Right ventricle myocardium inferior (tissue), 1 donor: Measurements from ENCODE around the gene ZNF736. TPM values are rescaled to one million over a fixed set of nuclear protein-coding genes. Genes with fewer than 3 reads are reported as not detected.
A peak's percentile ranks its signal among the peaks of the same experiment; 100 is the strongest.
"Not testable (repeated sequence)": the region's sequence is repeated elsewhere in the genome, so short reads cannot be mapped to it uniquely, and the experiment has no call there.

Source experiments
- ATAC-seq: fragments of 200-7000 bp; cut with Tn5 transposase; one replicate; pipeline ENCODE4 v1.9.1; 2020; ENCODE audit warnings: mild to moderate bottlenecking, moderate library complexity
- DNase-seq: peaks from one replicate; pipeline ENCODE4 v3.0.0; 2021; ENCODE audit errors: missing footprints
- intact Hi-C: fragments of 100-400 bp; cut with DNase I; formaldehyde crosslinking; loops from one replicate; pipeline ENCODE4 v1.11.0; 2022
- long read RNA-seq: library from polyadenylated mRNA; unstranded; transcript quantifications from one replicate; pipeline ENCODE4 v2.0.0, GENCODE V29; 2021
- total RNA-seq: library from RNA; stranded (reverse); fragmentation: NEBNext Ultra II Directional; extraction: Animal tissue kit (Norgen Biotek cat#: 25700); gene quantifications from one replicate; pipeline ENCODE4 v1.2.1, GENCODE V29; 2021
- donor health status: DM: no; HTN: yes; CAD: no; lungs with severe emphysema.

ZNF736 gene
- total RNA-seq: 3.4 TPM
- long read RNA-seq: 0 reads

- peak; percentile 91 for DNase-seq
- intact Hi-C loops: loop anchor here (10.0 kb wide), 2 partner anchors 311 to 389 kb away; no protein-coding TSS in a partner anchor
- peak; percentile 99 for ATAC-seq
These were observed at the start of gene ZNF736 for GRCh38 chr7:64313740-64314491. ZNF736 (plus strand) TSS chr7:64313961; CDS start chr7:64314151, 190 bp downstream.

DNA sequence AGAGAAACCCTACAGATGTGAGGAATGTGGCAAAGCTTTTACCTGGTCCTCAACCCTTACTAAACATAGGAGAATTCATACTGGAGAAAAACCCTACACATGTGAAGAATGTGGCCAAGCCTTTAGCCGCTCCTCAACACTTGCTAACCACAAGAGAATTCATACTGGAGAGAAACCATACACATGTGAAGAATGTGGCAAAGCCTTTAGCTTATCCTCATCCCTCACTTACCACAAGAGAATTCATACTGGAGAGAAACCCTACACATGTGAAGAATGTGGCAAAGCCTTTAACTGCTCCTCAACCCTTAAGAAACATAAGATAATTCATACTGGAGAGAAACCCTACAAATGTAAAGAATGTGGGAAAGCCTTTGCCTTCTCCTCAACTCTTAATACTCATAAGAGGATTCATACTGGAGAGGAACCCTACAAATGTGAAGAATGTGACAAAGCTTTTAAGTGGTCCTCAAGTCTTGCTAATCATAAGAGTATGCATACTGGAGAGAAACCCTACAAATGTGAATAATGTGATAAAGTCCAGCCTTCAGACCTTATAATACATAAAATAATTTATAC lies 47.3 kb upstream of the ZNF736 start:
- no peak for DNase-seq
- ATAC-seq: no peak
- intact Hi-C loops: no loop called here

- ATAC-seq: no peak
- DNase-seq: no peak
- intact Hi-C loops: no loop called here
These were observed 36.1 kb upstream of the ZNF736 start for GRCh38 chr7:64277630-64278029.

GRCh38 chr7:64294701-64295420 lies 18.9 kb upstream of the ZNF736 start:
- no peak for ATAC-seq
- intact Hi-C loops: no loop called here
- no peak for DNase-seq

DNA sequence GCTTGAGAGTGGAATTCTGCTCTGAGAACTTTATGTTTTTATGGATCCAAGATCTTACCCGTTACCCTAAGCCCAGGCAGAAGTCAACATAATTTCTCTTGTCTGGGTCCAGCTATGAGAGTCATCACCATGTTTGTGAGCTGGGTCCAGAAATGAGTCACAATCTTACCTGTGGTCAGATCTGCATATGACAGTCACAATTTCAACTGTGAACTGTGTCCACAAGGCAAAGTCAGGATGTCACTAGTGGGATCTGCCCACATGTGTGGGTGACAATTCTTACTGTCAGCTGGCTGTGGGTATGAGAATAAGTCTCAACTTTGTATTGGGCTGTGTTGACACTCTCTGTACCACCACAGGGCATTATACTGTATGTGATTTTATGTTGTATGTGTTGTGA lies 16.3 kb upstream of the ZNF736 start:
- intact Hi-C loops, ATAC-seq, DNase-seq: not testable (repeated sequence)

DNA sequence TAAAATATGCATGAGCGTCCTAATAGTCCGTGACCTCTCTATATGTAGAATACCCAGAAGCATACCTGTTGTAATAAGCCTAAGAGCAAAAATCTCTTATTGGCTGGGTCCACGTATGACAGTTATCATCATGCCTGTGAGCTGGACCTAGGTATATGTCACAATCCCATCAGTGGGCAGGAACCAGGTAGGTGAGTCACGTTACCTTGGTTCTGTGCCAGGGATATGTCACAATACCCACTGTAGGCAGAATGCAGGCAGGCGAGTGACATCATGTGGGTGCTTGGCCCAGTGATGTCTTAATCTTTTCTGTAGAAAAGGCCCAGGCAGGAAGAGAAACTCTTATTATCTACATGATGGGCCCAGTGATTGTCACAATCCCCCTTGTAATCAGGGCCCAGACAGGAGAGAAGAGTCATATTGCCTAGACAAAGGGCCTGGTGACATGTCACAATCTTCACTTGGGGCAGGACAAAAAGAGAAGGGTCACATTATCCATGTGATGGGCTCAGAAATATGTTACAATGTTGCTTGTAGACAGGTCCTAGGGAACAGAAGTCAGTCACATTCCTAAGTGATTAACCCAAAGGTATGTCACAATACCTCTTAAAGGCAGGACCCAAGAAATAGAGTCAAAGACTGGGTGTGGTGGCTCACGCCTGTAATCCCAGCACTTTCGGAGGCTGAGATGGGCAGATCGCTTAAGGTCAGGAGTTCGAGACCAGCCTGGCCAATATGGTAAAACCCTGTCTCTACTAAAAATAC lies 12.9 kb upstream of the ZNF736 start:
- intact Hi-C loops: no loop called here
- DNase-seq: no peak
- ATAC-seq: no peak

GRCh38 chr7:64307254-64308015 lies 6.3 kb upstream of the ZNF736 start:
- intact Hi-C loops: loop anchor here (5.0 kb wide), 1 partner anchor 260 kb away; no protein-coding TSS in a partner anchor
- DNase-seq: peak; percentile 97
- ATAC-seq: peak; percentile 99

GRCh38 chr7:64308016-64308270 lies 5.8 kb upstream of the ZNF736 start:
- intact Hi-C loops: loop anchor here (5.0 kb wide), 1 partner anchor 259 kb away; no protein-coding TSS in a partner anchor
- no peak for DNase-seq
- no peak for ATAC-seq

GRCh38 chr7:64310426-64310825 lies 3.3 kb upstream of the ZNF736 start:
- no peak for DNase-seq
- intact Hi-C loops: loop anchor here (10.0 kb wide), 2 partner anchors 314 to 386 kb away; no protein-coding TSS in a partner anchor
- ATAC-seq: no peak

GRCh38 chr7:64312826-64313225 lies 935 bp upstream of the ZNF736 start:
- ATAC-seq (no peak), DNase-seq (no peak)
- intact Hi-C loops: loop anchor here (10.0 kb wide), 2 partner anchors 312 to 388 kb away; no protein-coding TSS in a partner anchor

GRCh38 chr7:64314566-64314965 lies 805 bp downstream of the ZNF736 start:
- intact Hi-C loops: loop anchor here (10.0 kb wide), 2 partner anchors 310 to 390 kb away; no protein-coding TSS in a partner anchor
- ATAC-seq (no peak), DNase-seq (no peak)

DNA sequence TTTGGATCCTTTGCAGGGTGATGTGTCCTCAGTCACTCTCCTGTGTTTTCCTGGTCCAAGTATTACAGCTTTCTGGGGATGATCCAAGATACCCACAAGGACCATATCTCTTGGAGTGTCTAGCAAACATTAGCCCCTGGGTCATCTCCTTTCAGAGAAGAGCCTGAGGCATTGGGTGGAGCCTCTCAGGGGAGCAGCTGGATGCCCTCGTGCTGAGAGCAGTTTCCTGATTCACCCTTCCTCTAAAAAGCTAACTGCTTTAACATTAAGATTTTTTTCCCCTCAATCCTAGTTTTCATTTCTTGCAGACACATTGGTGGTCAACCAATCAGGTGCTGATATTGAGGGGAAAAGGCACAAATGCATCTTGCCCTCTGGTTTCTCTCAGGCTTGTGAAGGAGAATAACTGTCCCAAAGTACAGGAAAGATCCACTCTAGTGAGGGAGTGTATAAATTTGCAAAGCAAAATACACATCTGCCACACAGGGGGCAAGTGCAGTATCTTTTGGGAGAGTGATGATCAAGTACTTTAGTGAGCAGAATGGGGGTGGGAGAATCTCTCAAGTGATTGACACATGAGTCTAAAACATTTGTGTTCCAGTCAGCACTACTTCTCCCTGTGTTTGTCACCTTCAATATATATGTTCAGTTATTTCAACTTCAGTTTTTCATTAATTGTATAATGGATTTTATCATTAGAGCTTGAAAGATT lies 2.4 kb downstream of the ZNF736 start:
- intact Hi-C loops: loop anchor here (10.0 kb wide), 2 partner anchors 309 to 391 kb away; no protein-coding TSS in a partner anchor
- ATAC-seq, DNase-seq: not testable (repeated sequence)

GRCh38 chr7:64320547-64321513 lies 7.1 kb downstream of the ZNF736 start:
- ATAC-seq: no peak
- intact Hi-C loops: no loop called here
- DNase-seq: no peak

- DNase-seq, ATAC-seq, intact Hi-C loops: not testable (repeated sequence)
These were observed 10.4 kb downstream of the ZNF736 start for GRCh38 chr7:64324166-64324565.

DNA sequence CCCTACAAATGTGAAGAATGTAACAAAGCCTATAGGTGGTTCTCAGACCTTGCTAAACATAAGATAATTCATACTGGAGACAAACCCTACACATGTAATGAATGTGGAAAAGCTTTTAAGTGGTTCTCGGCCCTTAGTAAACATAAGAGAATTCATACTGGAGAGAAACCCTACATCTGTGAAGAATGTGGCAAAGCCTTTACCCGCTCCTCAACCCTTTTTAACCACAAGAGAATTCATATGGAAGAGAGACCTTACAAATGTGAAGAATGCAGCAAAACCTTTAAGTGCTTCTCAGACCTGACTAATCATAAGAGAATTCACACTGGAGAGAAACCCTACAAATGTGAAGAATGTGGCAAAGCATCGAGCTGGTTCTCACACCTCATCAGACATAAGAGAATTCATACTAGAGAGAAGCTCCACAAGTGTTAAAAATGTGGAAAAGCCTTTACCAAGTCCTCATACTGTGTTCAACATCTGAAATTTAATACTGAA lies 35.0 kb downstream of the ZNF736 start:
- DNase-seq, intact Hi-C loops, ATAC-seq: not testable (repeated sequence)

DNA sequence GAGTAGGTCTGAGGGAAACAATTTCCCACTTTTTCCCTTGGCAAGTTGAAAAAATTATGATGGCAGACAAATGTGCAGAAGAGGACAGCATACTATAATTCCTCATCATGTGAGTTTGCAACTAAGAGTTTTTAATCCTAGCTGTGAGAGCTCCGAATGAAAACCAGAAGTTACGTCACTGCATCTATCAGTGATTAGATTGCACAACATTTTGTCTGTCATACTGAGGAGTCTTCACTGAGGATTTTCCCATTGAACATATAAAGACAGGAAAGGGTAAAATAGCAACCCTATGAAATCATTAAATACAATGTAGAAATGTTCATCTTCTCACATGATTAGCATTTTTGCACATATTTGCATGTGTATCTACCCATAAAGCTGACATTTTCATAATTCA lies 45.8 kb downstream of the ZNF736 start:
- no peak for ATAC-seq
- intact Hi-C loops: no loop called here
- no peak for DNase-seq
